Thymus (tissue), 11 donors: Measurements from ENCODE around the gene CNOT11. TPM values are rescaled to one million over a fixed set of nuclear protein-coding genes. Genes with fewer than 3 reads are reported as not detected.
"Not testable (repeated sequence)": the region's sequence is repeated elsewhere in the genome, so short reads cannot be mapped to it uniquely, and the experiment has no call there.

Experiments used
- DNase-seq, 9 donors: peaks; one replicate each; pipeline ENCODE4 v3.0.0-alpha.2; 2013; ENCODE audit warnings: low spot score in 9 of 9, low read depth in 6 of 9, missing footprints in 1 of 9
- H3K27ac ChIP-seq, 2 donors: one replicate each; pipeline ENCODE4 v1.5.1; 2013; ENCODE audit warnings: control low read depth in 1 of 2, low read depth in 1 of 2, low read length in 1 of 2, mild to moderate bottlenecking in 1 of 2, moderate library complexity in 1 of 2
- H3K27me3 ChIP-seq, 2 donors: one replicate each; pipeline ENCODE4 v1.5.1; 2013; ENCODE audit warnings: low read length in 1 of 2; ENCODE audit not compliant: control insufficient read depth in 2 of 2, insufficient read depth in 1 of 2
- H3K36me3 ChIP-seq, 2 donors: one replicate each; pipeline ENCODE4 v1.5.1; 2013; ENCODE audit warnings: low read length in 1 of 2, mild to moderate bottlenecking in 1 of 2, moderate library complexity in 1 of 2; ENCODE audit not compliant: control insufficient read depth in 2 of 2, insufficient read depth in 2 of 2
- H3K4me1 ChIP-seq, 2 donors: one replicate each; pipeline ENCODE4 v1.5.1; 2013; ENCODE audit warnings: low read length in 2 of 2; ENCODE audit not compliant: control insufficient read depth in 2 of 2, insufficient read depth in 2 of 2
- H3K4me3 ChIP-seq, 2 donors: one replicate each; pipeline ENCODE4 v1.5.1; 2013; ENCODE audit warnings: low read length in 2 of 2, control low read depth in 1 of 2, mild to moderate bottlenecking in 1 of 2
- H3K9me3 ChIP-seq, 2 donors: one replicate each; pipeline ENCODE4 v1.5.1; 2013; ENCODE audit warnings: low read length in 1 of 2, mild to moderate bottlenecking in 1 of 2; ENCODE audit not compliant: control insufficient read depth in 2 of 2, insufficient read depth in 1 of 2
- WGBS: extraction: QIAGEN DNeasy Blood & Tissue Kit; methylation state at CpG from one replicate; pipeline ENCODE4 v1.1.7; 2013; 5-methylcytosine and 5-hydroxymethylcytosine counted together
- polyA plus RNA-seq: library from polyadenylated mRNA; stranded (reverse); fragments of 200-250 nt; gene quantifications from one replicate; pipeline ENCODE4 v1.2.3, GENCODE V29; 2013
- total RNA-seq: library from RNA; stranded (reverse); fragments of 120-200 nt; gene quantifications from one replicate; pipeline ENCODE4 v1.2.4, GENCODE V29; 2013
- donor health status: healthy.

CNOT11 gene
- total and polyA plus RNA-seq, 2 donors: 34.0 to 49.4 TPM

- H3K36me3 ChIP-seq: no peaks in the 10 kb centered on the region
- no peak overlapping the region for H3K4me3 ChIP-seq
- H3K27ac ChIP-seq: no peak overlapping the region
- H3K9me3 ChIP-seq: no peaks in the 10 kb centered on the region
- H3K4me1 ChIP-seq: no peaks in the 10 kb centered on the region
- 69% methylated on average over 2 of the region's 2 CpGs for WGBS
- no peak for DNase-seq
- no peaks in the 10 kb centered on the region for H3K27me3 ChIP-seq
Observed at GRCh38 chr2:101230541-101231001, 22.1 kb upstream of the CNOT11 start.

GRCh38 chr2:101231240-101231639, 21.4 kb upstream of the CNOT11 start:
- no peaks in the 10 kb centered on the region for H3K9me3 ChIP-seq
- H3K36me3 ChIP-seq: no peaks in the 10 kb centered on the region
- no peak overlapping the region for H3K27ac ChIP-seq
- no peaks in the 10 kb centered on the region for H3K27me3 ChIP-seq
- H3K4me1 ChIP-seq: no peaks in the 10 kb centered on the region
- 94% methylated on average over 1 of the region's 1 CpG for WGBS
- no peak overlapping the region for H3K4me3 ChIP-seq
- no peak for DNase-seq

- Histone ChIP-seq H3K9me3 (no peaks in the 10 kb centered on the region), H3K4me1 (no peaks in the 10 kb centered on the region), H3K27ac (no peak overlapping the region), H3K27me3 (no peaks in the 10 kb centered on the region), H3K4me3 (no peak overlapping the region), H3K36me3 (no peaks in the 10 kb centered on the region)
- DNase-seq: no peak
- WGBS: 97% methylated on average over 6 of the region's 6 CpGs
Observed at GRCh38 chr2:101231937-101232730, 20.6 kb upstream of the CNOT11 start.

GRCh38 chr2:101232770-101233169, 19.9 kb upstream of the CNOT11 start:
- H3K27ac ChIP-seq: no peak overlapping the region
- 96% methylated on average over 6 of the region's 6 CpGs for WGBS
- no peaks in the 10 kb centered on the region for H3K4me1 ChIP-seq
- H3K9me3 ChIP-seq: no peaks in the 10 kb centered on the region
- DNase-seq: no peak
- H3K27me3 ChIP-seq: no peaks in the 10 kb centered on the region
- no peaks in the 10 kb centered on the region for H3K36me3 ChIP-seq
- H3K4me3 ChIP-seq: no peak overlapping the region

- DNase-seq: no peak
- WGBS: 90% methylated on average over 12 of the region's 12 CpGs
- H3K36me3 ChIP-seq: no peaks in the 10 kb centered on the region
- no peaks in the 10 kb centered on the region for H3K27me3 ChIP-seq
- H3K27ac ChIP-seq: no peak overlapping the region
- no peaks in the 10 kb centered on the region for H3K4me1 ChIP-seq
- H3K9me3 ChIP-seq: no peaks in the 10 kb centered on the region
- no peak overlapping the region for H3K4me3 ChIP-seq
Observed at GRCh38 chr2:101234169-101234938, 18.3 kb upstream of the CNOT11 start.

GRCh38 chr2:101235956-101236355, 16.7 kb upstream of the CNOT11 start:
- not testable (repeated sequence) for H3K9me3 ChIP-seq, H3K27ac ChIP-seq, H3K27me3 ChIP-seq, H3K36me3 ChIP-seq, H3K4me3 ChIP-seq, DNase-seq, H3K4me1 ChIP-seq
- WGBS: 97% methylated on average over 1 of the region's 1 CpG

GRCh38 chr2:101237944-101238343, 14.7 kb upstream of the CNOT11 start:
- H3K4me1 ChIP-seq, H3K27me3 ChIP-seq, DNase-seq, H3K4me3 ChIP-seq, H3K9me3 ChIP-seq, H3K27ac ChIP-seq, H3K36me3 ChIP-seq: not testable (repeated sequence)
- WGBS: 94% methylated on average over 5 of the region's 5 CpGs

- no peak for DNase-seq
- H3K27me3 ChIP-seq: no peaks in the 10 kb centered on the region
- no peaks in the 10 kb centered on the region for H3K4me1 ChIP-seq
- H3K4me3 ChIP-seq: no peak overlapping the region
- no peaks in the 10 kb centered on the region for H3K36me3 ChIP-seq
- no peak overlapping the region for H3K27ac ChIP-seq
- WGBS: 87% methylated on average over 12 of the region's 12 CpGs
- H3K9me3 ChIP-seq: no peaks in the 10 kb centered on the region
Observed at GRCh38 chr2:101238930-101239759, 13.5 kb upstream of the CNOT11 start.

GRCh38 chr2:101239760-101240118, 12.9 kb upstream of the CNOT11 start:
- H3K9me3 ChIP-seq, H3K36me3 ChIP-seq, H3K27ac ChIP-seq, DNase-seq, H3K27me3 ChIP-seq, H3K4me3 ChIP-seq, H3K4me1 ChIP-seq: not testable (repeated sequence)
- WGBS: 93% methylated on average over 2 of the region's 2 CpGs
